GM19397 (cell line): ENCODE data around the gene FASLG.
"Not testable (repeated sequence)": the region's sequence is repeated elsewhere in the genome, so short reads cannot be mapped to it uniquely, and the experiment has no call there.

Source experiments
- ATAC-seq: cut with Tn5 transposase; IDR thresholded peaks from one replicate; pipeline ENCODE4 v1.9.1; 2021; ENCODE audit warnings: mild to moderate bottlenecking, moderate library complexity; ENCODE audit not compliant: unreplicated experiment

The FASLG gene

GRCh38 chr1:172658871-172659453 lies at the start of gene FASLG:
Gene FASLG (plus strand): TSS chr1:172659103. CDS start chr1:172659202, 99 bp downstream.
- ATAC-seq: no peak

GRCh38 chr1:172609528-172609927 lies 49.4 kb upstream of the FASLG start:
- ATAC-seq: no peak

- no peak for ATAC-seq
Measured at GRCh38 chr1:172612478-172612877, 46.4 kb upstream of the FASLG start.

GRCh38 chr1:172613294-172613693 lies 45.6 kb upstream of the FASLG start:
- ATAC-seq: no peak

- no peak for ATAC-seq
Measured at GRCh38 chr1:172616195-172616594, 42.7 kb upstream of the FASLG start.

GRCh38 chr1:172616636-172617035 lies 42.3 kb upstream of the FASLG start:
- ATAC-seq: no peak

- ATAC-seq: not testable (repeated sequence)
Measured at GRCh38 chr1:172620603-172621002, 38.3 kb upstream of the FASLG start.

GRCh38 chr1:172622541-172622940 lies 36.4 kb upstream of the FASLG start:
- no peak for ATAC-seq

GRCh38 chr1:172623748-172624147 lies 35.2 kb upstream of the FASLG start:
- ATAC-seq: no peak

- ATAC-seq: no peak
Measured at GRCh38 chr1:172626845-172627244, 32.1 kb upstream of the FASLG start.

- ATAC-seq: no peak
Measured at GRCh38 chr1:172627702-172628101, 31.2 kb upstream of the FASLG start.

- ATAC-seq: no peak
Measured at GRCh38 chr1:172628401-172628800, 30.5 kb upstream of the FASLG start.

GRCh38 chr1:172629170-172629569 lies 29.7 kb upstream of the FASLG start:
- ATAC-seq: no peak

GRCh38 chr1:172629638-172630037 lies 29.3 kb upstream of the FASLG start:
- no peak for ATAC-seq

- ATAC-seq: no peak
Measured at GRCh38 chr1:172630056-172630818, 28.7 kb upstream of the FASLG start.

GRCh38 chr1:172630868-172631267 lies 28.0 kb upstream of the FASLG start:
- ATAC-seq: no peak

GRCh38 chr1:172637522-172637921 lies 21.4 kb upstream of the FASLG start:
- no peak for ATAC-seq

GRCh38 chr1:172638249-172638648 lies 20.7 kb upstream of the FASLG start:
- ATAC-seq: no peak

- peak; percentile 55 for ATAC-seq
Measured at GRCh38 chr1:172638885-172639831, 19.7 kb upstream of the FASLG start.

- no peak for ATAC-seq
Measured at GRCh38 chr1:172640111-172640510, 18.8 kb upstream of the FASLG start.

- no peak for ATAC-seq
Measured at GRCh38 chr1:172641492-172641891, 17.4 kb upstream of the FASLG start.
